ENCODE measurements around the gene ATE1. TPM values are rescaled to one million over a fixed set of nuclear protein-coding genes. Genes with fewer than 3 reads are reported as not detected.
A peak's percentile ranks its signal among the peaks of the same experiment; 100 is the strongest.

Gene ATE1
- total and polyA plus RNA-seq, 2 donors (not counting 1 experiment from before 2014, with no cell fraction given), result 19.3 to 28.1 TPM

- peak overlapping the region; percentile 89 to 96 (median 92) for H3K4me3 ChIP-seq (replicated peaks in 1 of 4; ENCODE audit: control extremely low read depth in 1 of 4, insufficient read depth in 1 of 4, low read depth in 3 of 4, low read length in 4 of 4)
- no peaks in the 10 kb centered on the region for H4K20me1 ChIP-seq (ENCODE audit: control insufficient read depth, extremely low read depth, insufficient read depth, low read length)
- peak overlapping the region; percentile 96 for H3K9ac ChIP-seq (ENCODE audit: insufficient read depth, low read length)
- H3K9me3 ChIP-seq (ENCODE audit: control insufficient read depth, insufficient read depth, low read depth, low read length), result no peaks in the 10 kb centered on the region
- peak overlapping the region; percentile 97 for H3K27ac ChIP-seq (ENCODE audit: insufficient read depth, low read length)
- TF ChIP-seq, protein P1, sequence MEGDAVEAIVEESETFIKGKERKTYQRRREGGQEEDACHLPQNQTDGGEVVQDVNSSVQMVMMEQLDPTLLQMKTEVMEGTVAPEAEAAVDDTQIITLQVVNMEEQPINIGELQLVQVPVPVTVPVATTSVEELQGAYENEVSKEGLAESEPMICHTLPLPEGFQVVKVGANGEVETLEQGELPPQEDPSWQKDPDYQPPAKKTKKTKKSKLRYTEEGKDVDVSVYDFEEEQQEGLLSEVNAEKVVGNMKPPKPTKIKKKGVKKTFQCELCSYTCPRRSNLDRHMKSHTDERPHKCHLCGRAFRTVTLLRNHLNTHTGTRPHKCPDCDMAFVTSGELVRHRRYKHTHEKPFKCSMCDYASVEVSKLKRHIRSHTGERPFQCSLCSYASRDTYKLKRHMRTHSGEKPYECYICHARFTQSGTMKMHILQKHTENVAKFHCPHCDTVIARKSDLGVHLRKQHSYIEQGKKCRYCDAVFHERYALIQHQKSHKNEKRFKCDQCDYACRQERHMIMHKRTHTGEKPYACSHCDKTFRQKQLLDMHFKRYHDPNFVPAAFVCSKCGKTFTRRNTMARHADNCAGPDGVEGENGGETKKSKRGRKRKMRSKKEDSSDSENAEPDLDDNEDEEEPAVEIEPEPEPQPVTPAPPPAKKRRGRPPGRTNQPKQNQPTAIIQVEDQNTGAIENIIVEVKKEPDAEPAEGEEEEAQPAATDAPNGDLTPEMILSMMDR (conservative IDR thresholded peaks at IDR 0.05 in 1 of 2, IDR thresholded peaks at IDR 0.05 in 1 of 2; ENCODE audit: low read depth in 1 of 2, low read length in 2 of 2), result no peak
- TF ChIP-seq EZH2 (IDR thresholded peaks at IDR 0.05; ENCODE audit: low read length, missing control alignments), result no peak
- peak; percentile 18 to 31 for DNase-seq (ENCODE audit: low read depth in 2 of 2)
- peak overlapping the region; percentile 49 for H3K4me2 ChIP-seq (ENCODE audit: extremely low read depth, insufficient read depth, low read length)
- H3K79me2 ChIP-seq (ENCODE audit: control insufficient read depth, insufficient read depth, low read length), result peaks cover 19% of the 10 kb centered on the region
- peaks cover 2% of the 10 kb centered on the region for H3K4me1 ChIP-seq (ENCODE audit: control insufficient read depth, extremely low read depth, insufficient read depth, low read length)
- peak overlapping the region; percentile 56 for H2AFZ ChIP-seq (ENCODE audit: low read length)
- H3K36me3 ChIP-seq (ENCODE audit: control insufficient read depth, insufficient read depth, low read length), result no peaks in the 10 kb centered on the region
- no peaks in the 10 kb centered on the region for H3K27me3 ChIP-seq (ENCODE audit: control insufficient read depth, insufficient read depth, low read length)
Measured at GRCh38 chr10:121926671-121927317, 1.0 kb downstream of the ATE1 start.

GRCh38 chr10:121926157-121926556, 1.7 kb downstream of the ATE1 start:
- Histone ChIP-seq H3K9me3 (ENCODE audit: control insufficient read depth, insufficient read depth, low read depth, low read length) (no peaks in the 10 kb centered on the region), H3K27me3 (ENCODE audit: control insufficient read depth, insufficient read depth, low read length) (no peaks in the 10 kb centered on the region), H3K27ac (ENCODE audit: insufficient read depth, low read length) (no peak overlapping the region), H3K4me3 (replicated peaks in 1 of 4; ENCODE audit: control extremely low read depth in 1 of 4, insufficient read depth in 1 of 4, low read depth in 3 of 4, low read length in 4 of 4) (peak overlapping the region in 3 of 4 experiments; percentile 90 to 96 (median 95)), H3K79me2 (ENCODE audit: control insufficient read depth, insufficient read depth, low read length) (peaks cover 19% of the 10 kb centered on the region), H4K20me1 (ENCODE audit: control insufficient read depth, extremely low read depth, insufficient read depth, low read length) (no peaks in the 10 kb centered on the region), H3K36me3 (ENCODE audit: control insufficient read depth, insufficient read depth, low read length) (no peaks in the 10 kb centered on the region), H3K4me1 (ENCODE audit: control insufficient read depth, extremely low read depth, insufficient read depth, low read length) (peaks cover 2% of the 10 kb centered on the region), H3K9ac (ENCODE audit: insufficient read depth, low read length) (no peak overlapping the region), H3K4me2 (ENCODE audit: extremely low read depth, insufficient read depth, low read length) (peak overlapping the region; percentile 49), H2AFZ (ENCODE audit: low read length) (no peak overlapping the region)
- no peak for DNase-seq (ENCODE audit: low read depth in 2 of 2)
- no peak for TF ChIP-seq EZH2 (IDR thresholded peaks at IDR 0.05; ENCODE audit: low read length, missing control alignments)
- TF ChIP-seq, protein P1 (conservative IDR thresholded peaks at IDR 0.05 in 1 of 2, IDR thresholded peaks at IDR 0.05 in 1 of 2; ENCODE audit: low read depth in 1 of 2, low read length in 2 of 2), result no peak

GRCh38 chr10:121921238-121921931, 6.4 kb downstream of the ATE1 start:
- Histone ChIP-seq H3K27me3 (ENCODE audit: control insufficient read depth, insufficient read depth, low read length) (no peaks in the 10 kb centered on the region), H3K4me3 (replicated peaks in 1 of 4; ENCODE audit: control extremely low read depth in 1 of 4, insufficient read depth in 1 of 4, low read depth in 3 of 4, low read length in 4 of 4) (no peak overlapping the region), H4K20me1 (ENCODE audit: control insufficient read depth, extremely low read depth, insufficient read depth, low read length) (no peaks in the 10 kb centered on the region), H2AFZ (ENCODE audit: low read length) (no peak overlapping the region), H3K4me2 (ENCODE audit: extremely low read depth, insufficient read depth, low read length) (no peak overlapping the region), H3K4me1 (ENCODE audit: control insufficient read depth, extremely low read depth, insufficient read depth, low read length) (peaks cover 2% of the 10 kb centered on the region), H3K79me2 (ENCODE audit: control insufficient read depth, insufficient read depth, low read length) (peaks cover 11% of the 10 kb centered on the region), H3K9me3 (ENCODE audit: control insufficient read depth, insufficient read depth, low read depth, low read length) (no peaks in the 10 kb centered on the region), H3K27ac (ENCODE audit: insufficient read depth, low read length) (no peak overlapping the region), H3K9ac (ENCODE audit: insufficient read depth, low read length) (no peak overlapping the region), H3K36me3 (ENCODE audit: control insufficient read depth, insufficient read depth, low read length) (no peaks in the 10 kb centered on the region)
- TF ChIP-seq, protein P1 (conservative IDR thresholded peaks at IDR 0.05 in 1 of 2, IDR thresholded peaks at IDR 0.05 in 1 of 2; ENCODE audit: low read depth in 1 of 2, low read length in 2 of 2), result no peak
- TF ChIP-seq EZH2 (IDR thresholded peaks at IDR 0.05; ENCODE audit: low read length, missing control alignments), result no peak
- DNase-seq (ENCODE audit: low read depth in 2 of 2), result peak in 1 of 2 donors; percentile 52

Data from fibroblast of lung (primary cell).